ENCODE results near the gene HDHD5.

The HDHD5 gene

GRCh38 chr22:17159504-17159951 lies 451 bp upstream of the HDHD5 start:
- peak overlapping the region; percentile 11 for H2AK5ac ChIP-seq (ENCODE audit: low read length)
- H2BK5ac ChIP-seq (ENCODE audit: low read depth, low read length, poor library complexity), result peak overlapping the region; percentile 28
- peak in 1 of 2 donors; percentile 58 for DNase-seq
- H2BK12ac ChIP-seq (ENCODE audit: low read length), result peak overlapping the region; percentile 9
- H3K4me3 ChIP-seq (ENCODE audit: low read depth, low read length), result peak overlapping the region; percentile 90
- no peaks in the 10 kb centered on the region for H3K27me3 ChIP-seq (ENCODE audit: insufficient read depth, low read length)
- H2BK120ac ChIP-seq (ENCODE audit: insufficient read depth, low read length, poor library complexity), result peak overlapping the region; percentile 24
- peak overlapping the region; percentile 69 for H3K14ac ChIP-seq (ENCODE audit: low read length)
- peak overlapping the region; percentile 74 for H3K18ac ChIP-seq (ENCODE audit: low read length)
- peak overlapping the region; percentile 91 for H2AFZ ChIP-seq (ENCODE audit: insufficient read depth, low read length, poor library complexity)
- peak overlapping the region; percentile 93 for H4K8ac ChIP-seq (ENCODE audit: low read depth, low read length)
- H3K27ac ChIP-seq (ENCODE audit: low read depth, low read length), result no peak overlapping the region
- H3K23ac ChIP-seq (ENCODE audit: low read length), result no peak overlapping the region
- H3K9me3 ChIP-seq (ENCODE audit: insufficient read depth, low read depth, low read length), result no peaks in the 10 kb centered on the region
- no peaks in the 10 kb centered on the region for H3K36me3 ChIP-seq (ENCODE audit: control insufficient read depth in 1 of 2, insufficient read depth in 2 of 2, low read length in 2 of 2)
- H3K4me1 ChIP-seq (ENCODE audit: control insufficient read depth in 1 of 2, insufficient read depth in 2 of 2, low read length in 2 of 2), result peaks cover 6% of the 10 kb centered on the region in 2 experiments
- peaks cover 11% of the 10 kb centered on the region for H3K79me1 ChIP-seq (ENCODE audit: low read length)
- peak overlapping the region; percentile 58 for H4K91ac ChIP-seq (ENCODE audit: low read depth, low read length)
- WGBS (ENCODE audit: extremely low coverage, insufficient coverage, insufficient read length), result no CpG with 5 or more reads among the region's 35 CpGs
- peak overlapping the region; percentile 83 for H4K12ac ChIP-seq (ENCODE audit: low read depth, low read length)
- H3K9ac ChIP-seq (ENCODE audit: low read length), result peak overlapping the region; percentile 88
- H3K4ac ChIP-seq (ENCODE audit: low read depth, low read length), result peak overlapping the region; percentile 37
- H3K4me2 ChIP-seq (ENCODE audit: low read length), result peak overlapping the region; percentile 83
- H3K79me2 ChIP-seq (ENCODE audit: control insufficient read depth, insufficient read depth, low read length, poor library complexity), result peaks cover 9% of the 10 kb centered on the region

- H3K79me2 ChIP-seq (ENCODE audit: control insufficient read depth, insufficient read depth, low read length, poor library complexity), result peaks cover 9% of the 10 kb centered on the region
- DNase-seq, result no peak
- H3K4me1 ChIP-seq (ENCODE audit: control insufficient read depth in 1 of 2, insufficient read depth in 2 of 2, low read length in 2 of 2), result peaks cover 6% of the 10 kb centered on the region in 2 experiments
- peak overlapping the region; percentile 75 for H2BK5ac ChIP-seq (ENCODE audit: low read depth, low read length, poor library complexity)
- no peaks in the 10 kb centered on the region for H3K36me3 ChIP-seq (ENCODE audit: control insufficient read depth in 1 of 2, insufficient read depth in 2 of 2, low read length in 2 of 2)
- peak overlapping the region; percentile 64 for H2BK120ac ChIP-seq (ENCODE audit: insufficient read depth, low read length, poor library complexity)
- H4K8ac ChIP-seq (ENCODE audit: low read depth, low read length), result peak overlapping the region; percentile 96
- H2AFZ ChIP-seq (ENCODE audit: insufficient read depth, low read length, poor library complexity), result peak overlapping the region; percentile 94
- H3K18ac ChIP-seq (ENCODE audit: low read length), result peak overlapping the region; percentile 93
- no peaks in the 10 kb centered on the region for H3K9me3 ChIP-seq (ENCODE audit: insufficient read depth, low read depth, low read length)
- no peak overlapping the region for H2AK5ac ChIP-seq (ENCODE audit: low read length)
- no peak overlapping the region for H3K23ac ChIP-seq (ENCODE audit: low read length)
- H3K4me3 ChIP-seq (ENCODE audit: low read depth, low read length), result peak overlapping the region; percentile 90
- no peak overlapping the region for H3K9ac ChIP-seq (ENCODE audit: low read length)
- H2BK12ac ChIP-seq (ENCODE audit: low read length), result no peak overlapping the region
- peak overlapping the region; percentile 82 for H4K91ac ChIP-seq (ENCODE audit: low read depth, low read length)
- H3K79me1 ChIP-seq (ENCODE audit: low read length), result peaks cover 11% of the 10 kb centered on the region
- H3K14ac ChIP-seq (ENCODE audit: low read length), result peak overlapping the region; percentile 89
- H3K27me3 ChIP-seq (ENCODE audit: insufficient read depth, low read length), result no peaks in the 10 kb centered on the region
- H3K4me2 ChIP-seq (ENCODE audit: low read length), result peak overlapping the region; percentile 83
- no peak overlapping the region for H3K4ac ChIP-seq (ENCODE audit: low read depth, low read length)
- whole genome bisulfite sequencing (ENCODE audit: extremely low coverage, insufficient coverage, insufficient read length), result no CpG with 5 or more reads among the region's 17 CpGs
- peak overlapping the region; percentile 87 for H4K12ac ChIP-seq (ENCODE audit: low read depth, low read length)
- peak overlapping the region; percentile 62 for H3K27ac ChIP-seq (ENCODE audit: low read depth, low read length)
Measured at GRCh38 chr22:17158176-17158567, 905 bp downstream of the HDHD5 start.

- Histone ChIP-seq H2AK5ac (ENCODE audit: low read length) (no peak overlapping the region), H3K9me3 (ENCODE audit: insufficient read depth, low read depth, low read length) (no peaks in the 10 kb centered on the region), H3K18ac (ENCODE audit: low read length) (no peak overlapping the region), H3K79me2 (ENCODE audit: control insufficient read depth, insufficient read depth, low read length, poor library complexity) (peaks cover 9% of the 10 kb centered on the region), H3K79me1 (ENCODE audit: low read length) (peaks cover 11% of the 10 kb centered on the region), H3K27ac (ENCODE audit: low read depth, low read length) (no peak overlapping the region), H3K4me3 (ENCODE audit: low read depth, low read length) (no peak overlapping the region), H2BK12ac (ENCODE audit: low read length) (no peak overlapping the region), H3K27me3 (ENCODE audit: insufficient read depth, low read length) (no peaks in the 10 kb centered on the region), H3K4ac (ENCODE audit: low read depth, low read length) (no peak overlapping the region), H3K4me2 (ENCODE audit: low read length) (no peak overlapping the region), H4K12ac (ENCODE audit: low read depth, low read length) (no peak overlapping the region), H2AFZ (ENCODE audit: insufficient read depth, low read length, poor library complexity) (no peak overlapping the region), H3K14ac (ENCODE audit: low read length) (no peak overlapping the region), H3K36me3 (ENCODE audit: control insufficient read depth in 1 of 2, insufficient read depth in 2 of 2, low read length in 2 of 2) (no peaks in the 10 kb centered on the region), H3K9ac (ENCODE audit: low read length) (no peak overlapping the region), H3K4me1 (ENCODE audit: control insufficient read depth in 1 of 2, insufficient read depth in 2 of 2, low read length in 2 of 2) (peaks cover 6% of the 10 kb centered on the region in 2 experiments), H4K91ac (ENCODE audit: low read depth, low read length) (no peak overlapping the region), H4K8ac (ENCODE audit: low read depth, low read length) (no peak overlapping the region), H2BK5ac (ENCODE audit: low read depth, low read length, poor library complexity) (no peak overlapping the region), H2BK120ac (ENCODE audit: insufficient read depth, low read length, poor library complexity) (no peak overlapping the region), H3K23ac (ENCODE audit: low read length) (no peak overlapping the region)
- DNase-seq, result no peak
- WGBS (ENCODE audit: extremely low coverage, insufficient coverage, insufficient read length), result no CpG with 5 or more reads among the region's 3 CpGs
Measured at GRCh38 chr22:17157714-17158113, 1.4 kb downstream of the HDHD5 start.

GRCh38 chr22:17155941-17156340 lies 3.1 kb downstream of the HDHD5 start:
- no peaks in the 10 kb centered on the region for H3K27me3 ChIP-seq (ENCODE audit: insufficient read depth, low read length)
- no peak overlapping the region for H3K9ac ChIP-seq (ENCODE audit: low read length)
- no peak for DNase-seq
- no peak overlapping the region for H2BK120ac ChIP-seq (ENCODE audit: insufficient read depth, low read length, poor library complexity)
- H2AFZ ChIP-seq (ENCODE audit: insufficient read depth, low read length, poor library complexity), result no peak overlapping the region
- peaks cover 11% of the 10 kb centered on the region for H3K79me1 ChIP-seq (ENCODE audit: low read length)
- H3K23ac ChIP-seq (ENCODE audit: low read length), result no peak overlapping the region
- no peak overlapping the region for H3K18ac ChIP-seq (ENCODE audit: low read length)
- H3K79me2 ChIP-seq (ENCODE audit: control insufficient read depth, insufficient read depth, low read length, poor library complexity), result peaks cover 9% of the 10 kb centered on the region
- no CpG with 5 or more reads among the region's 3 CpGs for WGBS (ENCODE audit: extremely low coverage, insufficient coverage, insufficient read length)
- H3K4me2 ChIP-seq (ENCODE audit: low read length), result no peak overlapping the region
- H3K27ac ChIP-seq (ENCODE audit: low read depth, low read length), result no peak overlapping the region
- no peaks in the 10 kb centered on the region for H3K9me3 ChIP-seq (ENCODE audit: insufficient read depth, low read depth, low read length)
- no peaks in the 10 kb centered on the region for H3K36me3 ChIP-seq (ENCODE audit: control insufficient read depth in 1 of 2, insufficient read depth in 2 of 2, low read length in 2 of 2)
- H3K14ac ChIP-seq (ENCODE audit: low read length), result no peak overlapping the region
- no peak overlapping the region for H2AK5ac ChIP-seq (ENCODE audit: low read length)
- H4K12ac ChIP-seq (ENCODE audit: low read depth, low read length), result no peak overlapping the region
- H4K8ac ChIP-seq (ENCODE audit: low read depth, low read length), result no peak overlapping the region
- H2BK5ac ChIP-seq (ENCODE audit: low read depth, low read length, poor library complexity), result no peak overlapping the region
- H3K4me1 ChIP-seq (ENCODE audit: control insufficient read depth in 1 of 2, insufficient read depth in 2 of 2, low read length in 2 of 2), result peaks cover 6% of the 10 kb centered on the region in 2 experiments
- H4K91ac ChIP-seq (ENCODE audit: low read depth, low read length), result no peak overlapping the region
- H3K4me3 ChIP-seq (ENCODE audit: low read depth, low read length), result no peak overlapping the region
- no peak overlapping the region for H3K4ac ChIP-seq (ENCODE audit: low read depth, low read length)
- no peak overlapping the region for H2BK12ac ChIP-seq (ENCODE audit: low read length)

All from trophoblast cell (in vitro differentiated cells and primary cell).